Keratinocyte (primary cell): ENCODE data around the gene FAM174B.

Experiments used
- EZH2 ChIP-seq: IDR thresholded peaks from one replicate; pipeline ENCODE4 v1.6.1; 2012; ENCODE audit warnings: inconsistent platforms, mild to moderate bottlenecking, low read length, moderate library complexity
- TF ChIP-seq, protein P1 (sequence below), 3 experiments: IDR thresholded peaks in 1 of 3; conservative IDR thresholded peaks in 1 of 3; optimal IDR thresholded peaks in 1 of 3; 2 replicates in 2 of 3; 3 replicates in 1 of 3; pipeline versions ENCODE3 to v1.5.1; 2011; ENCODE audit warnings: low read length in 3 of 3, mild to moderate bottlenecking in 3 of 3, moderate library complexity in 2 of 3, control low read depth in 1 of 3, inconsistent platforms in 1 of 3; ENCODE audit not compliant: insufficient read depth in 2 of 3; ENCODE audit errors: extremely low read depth in 1 of 3

- TF ChIP-seq, protein P1, sequence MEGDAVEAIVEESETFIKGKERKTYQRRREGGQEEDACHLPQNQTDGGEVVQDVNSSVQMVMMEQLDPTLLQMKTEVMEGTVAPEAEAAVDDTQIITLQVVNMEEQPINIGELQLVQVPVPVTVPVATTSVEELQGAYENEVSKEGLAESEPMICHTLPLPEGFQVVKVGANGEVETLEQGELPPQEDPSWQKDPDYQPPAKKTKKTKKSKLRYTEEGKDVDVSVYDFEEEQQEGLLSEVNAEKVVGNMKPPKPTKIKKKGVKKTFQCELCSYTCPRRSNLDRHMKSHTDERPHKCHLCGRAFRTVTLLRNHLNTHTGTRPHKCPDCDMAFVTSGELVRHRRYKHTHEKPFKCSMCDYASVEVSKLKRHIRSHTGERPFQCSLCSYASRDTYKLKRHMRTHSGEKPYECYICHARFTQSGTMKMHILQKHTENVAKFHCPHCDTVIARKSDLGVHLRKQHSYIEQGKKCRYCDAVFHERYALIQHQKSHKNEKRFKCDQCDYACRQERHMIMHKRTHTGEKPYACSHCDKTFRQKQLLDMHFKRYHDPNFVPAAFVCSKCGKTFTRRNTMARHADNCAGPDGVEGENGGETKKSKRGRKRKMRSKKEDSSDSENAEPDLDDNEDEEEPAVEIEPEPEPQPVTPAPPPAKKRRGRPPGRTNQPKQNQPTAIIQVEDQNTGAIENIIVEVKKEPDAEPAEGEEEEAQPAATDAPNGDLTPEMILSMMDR (optimal IDR thresholded peaks at IDR 0.05 in 1 of 3, IDR thresholded peaks at IDR 0.05 in 1 of 3, conservative IDR thresholded peaks at IDR 0.05 in 1 of 3; ENCODE audit: extremely low read depth in 1 of 3, insufficient read depth in 2 of 3, low read length in 3 of 3): no peak
- no peak for TF ChIP-seq EZH2
Observed at GRCh38 chr15:92662762-92663161, 7.2 kb upstream of the FAM174B start.
